VCaP (cell line): Measurements from ENCODE around the gene GFM2.
"Not testable (repeated sequence)": the region's sequence is repeated elsewhere in the genome, so short reads cannot be mapped to it uniquely, and the experiment has no call there.

Experiments used
- H3K27ac ChIP-seq: fragments of 450-650 bp; 2 replicates; pipeline ENCODE4 v1.5.1; 2017
- TF ChIP-seq, protein P1 (sequence below): fragments of 450-650 bp; conservative IDR thresholded peaks from 2 replicates; pipeline ENCODE4 v1.5.1; 2017; ENCODE audit warnings: mild to moderate bottlenecking, moderate library complexity

GFM2 gene

DNA sequence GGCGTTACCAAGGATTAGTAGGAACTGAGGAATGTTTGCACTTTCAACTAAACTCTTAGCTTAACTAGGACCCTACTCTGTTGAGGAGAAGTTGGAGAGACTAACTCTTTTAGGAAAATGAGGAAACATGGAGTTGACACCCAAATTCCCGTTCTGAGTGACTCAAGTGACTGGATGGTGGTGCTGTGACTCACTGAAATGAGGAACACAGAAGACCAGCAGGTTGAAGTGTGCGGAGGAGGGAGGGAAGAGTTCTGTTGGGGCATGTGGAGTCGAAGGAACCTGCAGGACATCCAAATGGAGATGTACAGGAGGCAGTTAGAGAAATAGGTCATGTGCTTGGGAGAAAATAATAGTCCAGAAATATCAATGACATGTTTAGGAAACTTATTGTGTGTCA lies 73.7 kb downstream of the GFM2 start:
- TF ChIP-seq, protein P1, sequence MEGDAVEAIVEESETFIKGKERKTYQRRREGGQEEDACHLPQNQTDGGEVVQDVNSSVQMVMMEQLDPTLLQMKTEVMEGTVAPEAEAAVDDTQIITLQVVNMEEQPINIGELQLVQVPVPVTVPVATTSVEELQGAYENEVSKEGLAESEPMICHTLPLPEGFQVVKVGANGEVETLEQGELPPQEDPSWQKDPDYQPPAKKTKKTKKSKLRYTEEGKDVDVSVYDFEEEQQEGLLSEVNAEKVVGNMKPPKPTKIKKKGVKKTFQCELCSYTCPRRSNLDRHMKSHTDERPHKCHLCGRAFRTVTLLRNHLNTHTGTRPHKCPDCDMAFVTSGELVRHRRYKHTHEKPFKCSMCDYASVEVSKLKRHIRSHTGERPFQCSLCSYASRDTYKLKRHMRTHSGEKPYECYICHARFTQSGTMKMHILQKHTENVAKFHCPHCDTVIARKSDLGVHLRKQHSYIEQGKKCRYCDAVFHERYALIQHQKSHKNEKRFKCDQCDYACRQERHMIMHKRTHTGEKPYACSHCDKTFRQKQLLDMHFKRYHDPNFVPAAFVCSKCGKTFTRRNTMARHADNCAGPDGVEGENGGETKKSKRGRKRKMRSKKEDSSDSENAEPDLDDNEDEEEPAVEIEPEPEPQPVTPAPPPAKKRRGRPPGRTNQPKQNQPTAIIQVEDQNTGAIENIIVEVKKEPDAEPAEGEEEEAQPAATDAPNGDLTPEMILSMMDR: no peak
- H3K27ac ChIP-seq: no peak overlapping the region

DNA sequence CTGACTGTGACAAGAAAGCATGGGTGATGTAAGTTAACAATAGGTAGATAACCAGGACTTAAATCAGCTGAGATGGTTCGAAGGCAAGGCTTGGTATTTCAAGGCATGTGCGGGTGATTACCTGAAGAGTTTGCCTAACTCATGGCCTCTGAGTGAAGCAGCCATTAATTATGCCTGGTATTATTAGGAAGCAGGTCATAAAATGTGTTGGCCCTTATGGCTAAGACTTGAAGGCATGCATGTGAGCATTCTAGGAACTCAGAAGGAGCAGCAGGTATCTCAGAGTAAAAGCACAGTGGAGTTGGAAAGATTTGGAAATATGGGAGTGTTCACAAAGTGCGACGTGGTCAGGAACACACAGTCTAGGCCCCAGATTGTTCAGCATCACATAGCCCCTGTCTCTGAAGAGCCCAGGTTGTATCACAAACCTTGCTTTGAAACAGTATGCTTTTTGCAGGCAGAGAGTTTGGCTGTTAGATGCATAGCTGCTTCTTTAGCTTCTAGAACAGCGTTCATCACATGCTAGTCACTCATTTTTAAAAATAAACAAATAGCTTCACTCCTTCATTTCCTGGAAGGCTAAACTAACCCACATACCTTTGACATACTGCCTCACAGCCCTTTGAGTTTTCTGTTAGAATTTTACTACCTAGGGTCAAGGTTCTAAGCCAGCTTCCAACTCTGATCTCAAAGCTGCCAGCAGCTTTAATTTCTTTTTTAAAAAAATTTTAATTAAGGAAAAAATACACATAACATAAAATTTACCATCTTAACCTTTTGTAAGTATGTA lies 79.8 kb downstream of the GFM2 start:
- H3K27ac ChIP-seq: no peak overlapping the region
- TF ChIP-seq, protein P1: no peak

DNA sequence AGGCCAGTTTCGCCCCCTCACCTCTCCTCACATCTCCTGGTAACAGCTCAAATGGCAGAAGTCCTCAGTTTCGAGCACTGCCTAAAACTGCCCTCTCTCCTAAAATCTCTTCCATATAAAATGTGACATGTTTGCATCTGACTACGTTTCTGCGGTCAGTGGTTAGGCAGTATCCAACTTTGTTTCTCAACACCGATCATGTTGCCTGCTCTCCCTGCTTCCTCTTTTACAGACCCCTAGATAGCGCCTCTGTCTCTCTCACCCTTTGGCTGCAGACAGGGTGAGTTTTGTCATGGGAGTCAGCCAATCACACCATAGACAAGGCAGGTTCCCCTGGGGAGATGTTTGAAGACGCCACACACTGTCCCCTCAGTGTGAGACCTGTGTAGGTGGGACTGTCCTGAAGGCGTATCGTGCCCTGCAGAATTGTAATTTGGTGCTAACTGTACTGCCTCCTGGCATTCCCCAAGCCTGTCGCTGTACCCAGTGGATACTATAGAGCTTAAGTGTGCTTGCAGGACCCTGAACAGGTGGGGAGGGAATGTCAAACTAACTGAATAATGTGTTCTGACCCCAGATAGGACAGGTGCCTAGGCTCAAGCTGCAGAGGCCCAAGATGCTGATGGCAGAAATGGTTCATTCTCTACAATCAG lies 80.8 kb downstream of the GFM2 start:
- peak overlapping the region; percentile 71 for H3K27ac ChIP-seq
- TF ChIP-seq, protein P1: no peak

DNA sequence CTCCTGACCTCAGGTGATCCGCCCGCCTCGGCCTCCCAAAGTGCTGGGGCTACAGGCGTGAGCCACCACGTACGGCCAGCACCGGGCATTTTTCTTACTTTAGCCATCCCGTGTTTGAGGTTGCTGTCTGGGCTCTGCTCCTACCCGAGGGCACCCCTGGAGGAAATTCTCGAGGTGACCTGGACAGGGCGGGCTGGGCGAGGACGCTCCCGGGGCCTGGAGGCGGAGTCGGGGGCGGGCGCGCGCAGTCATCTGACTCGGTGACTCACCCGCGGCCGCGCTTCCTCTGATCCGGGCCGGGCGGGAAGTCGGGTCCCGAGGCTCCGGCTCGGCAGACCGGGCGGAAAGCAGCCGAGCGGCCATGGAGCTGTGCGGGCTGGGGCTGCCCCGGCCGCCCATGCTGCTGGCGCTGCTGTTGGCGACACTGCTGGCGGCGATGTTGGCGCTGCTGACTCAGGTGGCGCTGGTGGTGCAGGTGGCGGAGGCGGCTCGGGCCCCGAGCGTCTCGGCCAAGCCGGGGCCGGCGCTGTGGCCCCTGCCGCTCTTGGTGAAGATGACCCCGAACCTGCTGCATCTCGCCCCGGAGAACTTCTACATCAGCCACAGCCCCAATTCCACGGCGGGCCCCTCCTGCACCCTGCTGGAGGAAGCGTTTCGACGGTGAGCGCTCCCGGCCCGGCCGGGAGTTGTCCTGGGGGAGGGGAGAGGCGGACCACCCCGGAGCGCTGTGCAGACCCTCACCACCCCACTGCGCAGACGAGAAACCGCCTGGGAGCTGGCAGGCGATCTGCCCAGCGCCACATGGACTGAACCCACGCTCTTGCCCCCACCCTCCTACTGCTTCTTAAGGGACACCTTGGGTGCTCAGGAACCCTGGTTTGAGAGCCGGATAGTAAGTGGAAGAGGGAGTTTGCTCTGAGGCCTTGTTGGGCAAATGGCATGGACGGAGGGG lies 81.7 kb downstream of the GFM2 start, which contains the start of gene HEXB:
Gene HEXB (plus strand): TSS at position 334 of the 952 bp plus-strand sequence. CDS start 28 bp downstream, at position 362.
- TF ChIP-seq, protein P1: peak; percentile 21; the same call in 1 of the 2 replicates
- peak within 1 kb of the TSS; percentile 71 for H3K27ac ChIP-seq

DNA sequence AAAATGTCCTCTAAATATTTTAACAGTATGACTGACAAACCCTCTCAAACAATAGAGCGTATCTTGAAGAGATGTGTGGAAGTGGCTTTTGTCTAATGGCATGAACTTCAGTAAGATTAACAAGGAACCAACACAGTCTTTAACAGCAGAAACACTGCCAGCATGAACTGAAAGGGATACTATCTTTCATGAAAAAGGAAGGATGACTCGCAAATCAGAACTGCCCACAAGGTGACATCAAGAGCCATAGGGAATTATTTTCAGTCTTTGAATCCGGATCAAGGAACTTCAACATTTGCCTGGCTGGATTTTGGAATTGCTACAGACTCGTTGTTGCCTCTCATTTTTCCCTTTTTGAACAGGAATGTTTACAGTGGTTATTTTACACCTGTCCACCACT lies 87.0 kb downstream of the GFM2 start:
- TF ChIP-seq, protein P1: no peak

DNA sequence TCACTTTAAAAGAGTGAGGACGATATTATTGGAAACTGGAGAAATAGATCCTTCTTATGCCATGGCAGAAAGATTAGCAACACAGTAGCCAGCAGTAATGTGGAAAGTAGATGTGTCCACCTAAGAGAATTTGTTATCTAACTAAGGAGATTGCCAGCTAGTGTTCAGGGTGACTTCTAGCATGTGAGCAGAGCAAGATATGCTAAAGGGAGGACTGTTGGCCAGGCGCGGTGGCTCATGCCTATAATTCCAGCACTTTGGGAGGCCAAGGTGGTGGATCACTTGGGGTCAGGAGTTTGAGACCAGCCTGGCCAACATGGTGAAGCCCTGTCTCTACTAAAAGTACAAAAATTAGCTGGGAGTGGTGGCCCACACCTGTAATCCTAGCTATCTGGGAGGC lies 87.6 kb downstream of the GFM2 start:
- H3K27ac ChIP-seq: not testable (repeated sequence)

More for the DNA sequence above, 87.0 kb downstream of the GFM2 start:
- H3K27ac ChIP-seq: no peak overlapping the region

DNA sequence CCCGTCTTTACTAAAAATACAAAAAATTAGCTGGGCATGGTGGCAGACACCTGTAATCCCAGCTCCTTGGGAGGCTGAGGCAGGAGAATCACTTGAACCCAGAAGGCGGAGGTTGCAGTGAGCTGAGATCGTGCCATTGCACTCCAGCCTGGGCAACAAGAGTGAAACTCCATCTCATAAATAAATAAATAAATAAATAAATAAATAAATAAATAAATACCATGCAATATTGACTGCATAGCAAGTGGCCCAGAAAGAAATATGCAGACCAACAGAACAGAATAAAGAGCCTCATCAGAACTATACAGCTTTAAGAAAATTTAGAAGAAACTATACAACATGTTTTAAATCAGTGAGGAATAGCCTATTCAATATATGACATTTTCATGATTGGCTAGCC lies 88.8 kb downstream of the GFM2 start:
- not testable (repeated sequence) for H3K27ac ChIP-seq

DNA sequence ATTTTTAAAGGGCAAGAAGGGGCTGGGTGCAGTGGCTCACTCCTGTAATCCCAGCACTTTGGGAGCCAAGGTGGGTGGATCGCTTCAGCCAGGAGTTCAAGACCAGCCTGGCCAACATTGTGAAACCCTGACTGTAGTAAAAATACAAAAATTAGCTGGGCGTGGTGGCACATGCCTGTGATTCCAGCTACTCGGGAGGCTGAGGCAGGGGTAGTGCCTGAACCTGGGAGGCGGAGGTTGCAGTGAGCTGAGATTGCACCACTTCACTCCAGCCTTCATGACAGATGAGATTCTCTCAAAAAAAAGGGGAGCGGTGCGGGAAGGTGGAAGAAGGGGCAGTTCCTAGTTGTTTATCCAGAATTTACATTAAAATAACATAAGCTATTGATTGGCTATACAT lies 90.5 kb downstream of the GFM2 start:
- H3K27ac ChIP-seq: not testable (repeated sequence)
